Measurements from ENCODE around the gene EDNRA. TPM values are rescaled to one million over a fixed set of nuclear protein-coding genes. Genes with fewer than 3 reads are reported as not detected.

The EDNRA gene
- total RNA-seq, 1 donor from 2014 or later, result 15.4 TPM

DNA sequence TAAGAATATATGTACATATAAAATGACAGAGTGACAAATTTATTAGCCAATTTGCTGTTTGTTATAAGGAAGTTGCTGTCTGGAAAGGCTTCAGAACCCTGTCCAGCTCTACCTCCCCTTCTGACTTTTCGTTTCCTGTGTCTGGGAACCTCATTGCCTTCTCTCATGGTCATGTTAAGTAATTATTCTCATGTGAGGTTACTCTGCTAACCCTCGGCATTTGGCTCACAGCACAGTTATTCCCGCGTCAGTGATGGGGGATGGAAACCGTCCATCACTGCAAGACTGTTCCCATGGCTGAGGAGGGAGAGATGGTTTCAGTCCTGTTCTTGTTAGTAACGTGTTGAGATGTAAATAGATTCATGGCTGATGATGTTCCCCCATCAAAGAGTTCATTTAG, 11.9 kb downstream of the EDNRA start:
- intact Hi-C loops (cut with DNase I), result no loop called here
- DNase-seq (ENCODE audit: low spot score), result no peak

DNA sequence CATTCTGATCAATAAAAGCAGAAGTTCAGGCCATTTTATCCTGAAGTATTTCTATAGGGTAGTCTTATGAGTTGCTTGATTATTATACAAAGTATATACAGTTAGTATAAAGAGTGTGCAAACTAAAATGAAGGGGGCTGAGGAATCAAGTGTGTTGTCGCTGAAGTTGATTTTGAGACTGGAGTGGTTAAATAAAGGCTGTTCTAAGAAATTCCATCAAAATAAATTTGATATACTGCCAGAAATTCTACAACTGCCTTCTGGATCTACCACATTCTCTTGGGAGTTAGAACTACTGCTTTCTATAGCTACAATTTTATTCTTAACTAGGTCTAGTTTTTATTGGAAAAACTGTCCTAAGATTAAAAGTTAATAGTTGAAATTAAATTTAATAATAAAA, 12.4 kb downstream of the EDNRA start:
- no peak for DNase-seq (ENCODE audit: low spot score)
- intact Hi-C loops (cut with DNase I), result no loop called here

DNA sequence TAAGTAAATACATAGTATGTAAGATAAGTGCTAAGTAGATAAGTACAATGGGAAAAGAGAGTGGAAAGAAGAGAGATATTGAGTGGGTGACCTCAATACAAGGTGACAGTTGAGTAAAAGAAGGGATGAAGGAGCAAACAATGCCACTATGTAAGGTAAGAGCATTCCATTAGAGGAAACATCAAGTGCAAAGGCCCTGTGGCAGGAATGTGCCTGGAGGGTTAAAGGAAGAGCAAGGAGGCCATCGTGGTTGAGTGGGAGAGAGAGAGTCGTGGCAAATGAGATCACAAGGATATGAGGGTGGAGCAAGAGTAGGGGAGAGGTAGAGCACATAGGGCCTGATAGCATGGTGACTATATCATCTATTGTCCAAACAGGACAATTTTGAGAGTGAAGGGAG, 13.4 kb downstream of the EDNRA start:
- intact Hi-C loops (cut with DNase I), result no loop called here
- no peak for DNase-seq (ENCODE audit: low spot score)

DNA sequence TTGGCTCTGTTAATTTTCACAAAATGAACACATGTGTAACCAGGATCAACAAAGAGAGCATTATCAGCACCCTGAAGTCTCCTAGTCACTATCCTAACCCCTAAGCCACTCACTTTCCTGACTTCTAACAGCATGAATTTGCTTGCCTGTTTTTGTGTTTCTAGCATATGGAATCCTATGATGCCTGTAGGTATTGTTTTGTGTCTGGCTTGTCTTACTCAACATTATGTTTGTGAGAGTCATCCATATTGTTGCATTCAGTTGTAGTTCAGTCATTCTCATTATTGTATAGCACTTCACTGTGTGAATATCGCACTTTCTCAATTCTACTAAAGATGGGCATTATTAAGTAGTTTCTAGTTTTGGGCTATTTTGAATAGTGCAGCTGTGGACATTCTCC, 15.6 kb downstream of the EDNRA start:
- no peak for DNase-seq (ENCODE audit: low spot score)
- intact Hi-C loops (cut with DNase I), result no loop called here

DNA sequence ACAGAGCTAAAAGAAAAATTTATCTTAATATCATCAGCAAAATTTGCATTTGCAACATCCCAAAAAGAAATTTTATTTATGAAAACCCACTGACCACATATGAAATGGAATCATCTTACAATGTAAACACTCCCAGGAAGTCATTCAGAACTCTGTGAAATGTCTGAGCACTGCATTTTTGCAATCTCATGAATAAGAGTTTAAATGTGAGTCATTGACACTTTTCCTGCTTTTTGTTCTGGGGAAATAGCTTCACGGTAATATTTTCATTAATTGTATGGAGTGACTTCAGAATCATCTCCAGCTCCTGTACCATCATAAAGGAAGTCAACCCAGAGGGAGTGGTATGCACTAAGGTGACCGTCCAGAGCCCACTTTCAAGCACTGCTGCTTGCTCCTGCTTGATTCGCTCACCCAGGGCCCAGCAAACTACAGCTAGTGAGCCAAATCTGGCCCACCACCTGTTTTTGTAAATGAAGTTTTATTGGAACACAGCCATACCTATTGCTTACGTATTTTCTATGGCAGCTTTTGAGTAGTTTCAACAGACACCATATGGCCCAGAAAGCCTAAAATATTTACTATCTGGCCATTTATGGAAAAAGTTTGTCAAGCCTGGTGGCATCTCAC, 17.2 kb downstream of the EDNRA start:
- intact Hi-C loops (cut with DNase I), result no loop called here
- no peak for DNase-seq (ENCODE audit: low spot score)

DNA sequence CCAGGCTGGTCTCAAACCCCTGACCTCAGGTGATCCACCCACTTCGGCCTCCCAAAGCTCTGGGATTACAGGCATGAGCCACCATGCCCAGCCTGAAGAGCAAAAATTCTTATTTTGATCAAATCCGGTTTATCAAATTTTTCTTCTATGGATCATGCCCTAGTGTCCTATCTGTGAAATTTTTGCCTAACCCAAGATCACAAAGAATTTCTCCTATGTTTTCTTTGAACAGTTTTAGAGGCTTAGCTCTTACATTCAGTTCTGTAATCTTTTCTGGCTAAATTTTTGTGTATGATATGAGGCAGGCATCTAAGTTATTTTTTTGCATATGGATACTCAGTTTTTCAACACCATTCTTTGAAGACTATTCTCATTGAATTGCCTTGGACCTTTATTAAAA, 27.4 kb downstream of the EDNRA start:
- intact Hi-C loops (cut with DNase I), result no loop called here
- no peak for DNase-seq (ENCODE audit: low spot score)

DNA sequence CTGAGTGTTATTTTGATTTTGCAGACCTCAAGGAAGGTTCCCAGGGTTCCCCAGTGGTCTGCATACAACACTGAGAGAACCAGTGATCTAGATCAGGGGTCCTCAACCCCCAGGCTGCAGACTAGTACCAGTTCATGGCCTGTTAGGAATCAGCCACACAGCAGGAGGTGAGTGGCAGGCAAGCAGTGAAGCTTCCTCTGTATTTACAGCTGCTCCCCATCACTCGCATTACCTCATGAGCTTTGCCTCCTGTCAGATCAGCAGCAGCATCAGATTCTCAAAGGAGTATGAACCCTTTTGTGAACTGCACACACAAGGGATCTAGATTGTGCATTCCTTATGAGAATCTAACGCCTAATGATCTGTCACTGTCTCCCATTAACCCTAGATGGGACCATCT, 28.5 kb downstream of the EDNRA start:
- no peak for DNase-seq (ENCODE audit: low spot score)

DNA sequence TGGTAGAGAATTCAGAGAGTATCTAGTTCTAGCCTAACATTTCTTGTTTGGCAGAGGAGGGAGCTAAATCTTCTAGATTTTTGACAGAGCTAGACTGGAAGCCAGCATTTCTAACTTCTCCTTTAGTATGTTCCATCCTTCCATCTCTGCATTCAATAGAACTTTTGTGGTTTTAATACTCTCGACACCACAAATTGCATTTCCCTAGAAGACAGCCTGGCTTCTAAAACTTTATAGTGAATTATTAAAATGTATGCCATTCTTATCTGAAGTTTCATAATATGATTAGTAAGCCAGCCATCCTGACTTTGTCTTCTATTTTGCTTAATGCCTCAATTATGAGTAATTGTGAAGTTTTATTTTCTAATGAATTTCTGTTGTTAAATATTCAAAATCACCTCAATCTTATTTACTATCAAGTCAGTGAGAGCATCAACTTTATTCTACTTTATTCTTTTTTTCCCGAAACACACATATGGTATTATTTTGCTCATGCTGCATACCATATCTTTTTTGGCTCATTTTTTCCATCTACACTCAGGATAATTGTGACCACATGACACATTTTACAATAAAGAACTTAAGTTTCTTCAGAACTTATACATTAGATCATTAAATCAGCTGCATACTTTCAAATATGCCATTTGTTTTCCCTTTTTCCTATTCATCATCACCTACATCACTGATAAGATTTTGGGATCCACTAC, 30.2 kb downstream of the EDNRA start:
- no peak for DNase-seq (ENCODE audit: low spot score)
- intact Hi-C loops (cut with DNase I), result no loop called here

More for the DNA sequence above, 28.5 kb downstream of the EDNRA start:
- intact Hi-C loops (cut with DNase I), result no loop called here

DNA sequence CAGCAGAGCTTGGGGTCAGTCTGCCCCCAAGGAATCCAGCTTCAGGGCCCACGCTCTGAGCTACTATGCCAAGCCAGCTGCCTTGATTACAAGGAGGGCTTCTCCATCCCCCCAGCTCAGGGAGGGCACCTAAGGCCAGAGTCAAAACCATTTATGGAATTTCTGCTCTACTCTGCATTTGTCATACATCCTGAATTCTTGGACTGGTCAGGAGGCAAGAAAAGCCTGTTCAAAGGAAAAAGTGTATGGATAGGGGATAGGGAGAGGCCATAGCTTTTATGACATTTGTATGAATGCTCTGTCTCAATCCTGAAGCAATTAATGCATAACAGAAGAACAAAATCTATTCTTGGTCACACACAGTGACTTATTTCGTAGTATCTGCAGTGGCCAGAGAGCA, 32.2 kb downstream of the EDNRA start:
- DNase-seq (ENCODE audit: low spot score), result no peak
- intact Hi-C loops (cut with DNase I), result no loop called here

DNA sequence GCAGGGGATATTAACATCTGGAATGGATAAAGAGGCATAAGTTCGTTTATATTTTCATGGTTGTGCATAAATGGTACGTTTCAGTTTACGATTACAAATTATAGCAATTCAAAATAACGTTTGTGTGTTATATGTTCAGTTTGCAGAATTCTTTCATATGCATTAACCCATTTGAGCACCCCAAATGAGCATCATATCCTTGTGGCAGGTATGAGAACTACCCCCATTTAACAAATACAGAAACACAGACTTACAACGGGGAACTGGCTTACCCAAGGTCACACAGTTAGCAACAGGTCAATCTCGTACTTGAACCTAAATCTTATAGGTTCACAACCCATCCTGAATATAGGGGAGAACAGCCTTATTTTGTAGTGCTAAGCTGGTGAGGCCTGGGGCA, 33.1 kb downstream of the EDNRA start:
- DNase-seq (ENCODE audit: low spot score), result no peak
- intact Hi-C loops (cut with DNase I), result no loop called here

DNA sequence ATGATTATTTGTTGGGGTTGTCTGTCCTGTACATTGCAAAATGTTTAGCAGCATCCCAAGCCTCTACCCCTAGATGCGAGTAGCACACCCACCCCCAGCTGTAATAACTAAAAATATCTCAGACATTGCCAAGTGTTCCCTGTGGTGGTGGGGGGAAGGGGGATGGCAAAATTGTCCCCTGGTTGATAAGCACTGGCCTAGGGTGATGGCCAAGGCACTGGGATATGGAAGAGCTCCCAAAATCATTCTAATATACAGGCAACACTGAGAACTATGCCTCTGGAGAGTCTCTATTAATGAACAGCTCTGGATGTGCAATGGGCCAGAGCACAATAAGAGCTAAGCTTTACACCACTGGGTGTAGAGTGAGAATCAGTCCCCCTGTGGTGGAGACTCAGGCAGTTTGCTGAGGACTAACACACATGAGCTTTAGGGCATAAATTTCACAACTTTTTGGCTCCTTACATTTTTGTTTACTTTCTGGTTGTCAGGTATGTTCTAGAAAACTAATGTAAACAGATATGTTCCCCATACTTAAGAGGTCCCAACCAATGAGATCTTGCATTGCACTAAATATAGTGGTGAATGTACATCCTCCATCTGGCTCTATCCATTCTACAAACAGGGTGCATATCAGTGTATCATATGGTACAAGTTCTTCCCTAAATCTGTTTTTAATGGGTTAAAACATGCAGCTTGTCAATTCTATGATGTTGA, 34.5 kb downstream of the EDNRA start:
- DNase-seq (ENCODE audit: low spot score), result no peak
- intact Hi-C loops (cut with DNase I), result loop anchor here (5.0 kb wide), 2 partner anchors 33 to 358 kb away; partner anchors contain the start of gene EDNRA

DNA sequence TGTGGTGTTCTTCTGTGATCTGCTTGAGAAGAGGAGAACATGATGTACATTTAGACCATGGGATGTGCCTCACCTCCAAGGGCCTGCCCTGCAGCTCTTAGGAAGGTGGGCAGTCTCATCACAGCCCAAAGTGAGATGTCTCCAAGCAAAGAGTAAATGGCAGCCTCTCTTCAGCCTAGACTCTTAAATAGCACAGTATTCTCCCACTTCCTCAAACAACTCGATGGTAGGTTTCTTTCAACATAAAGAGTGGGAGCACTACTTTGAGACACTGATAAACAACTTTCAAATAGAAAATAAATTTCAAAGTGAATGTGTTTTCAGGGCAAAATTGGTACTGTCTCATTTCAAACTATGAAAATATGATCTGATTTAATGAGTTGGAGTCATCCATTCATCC, 35.2 kb downstream of the EDNRA start:
- no peak for DNase-seq (ENCODE audit: low spot score)
- intact Hi-C loops (cut with DNase I), result loop anchor here (5.0 kb wide), 2 partner anchors 34 to 359 kb away; partner anchors contain the start of gene EDNRA

DNA sequence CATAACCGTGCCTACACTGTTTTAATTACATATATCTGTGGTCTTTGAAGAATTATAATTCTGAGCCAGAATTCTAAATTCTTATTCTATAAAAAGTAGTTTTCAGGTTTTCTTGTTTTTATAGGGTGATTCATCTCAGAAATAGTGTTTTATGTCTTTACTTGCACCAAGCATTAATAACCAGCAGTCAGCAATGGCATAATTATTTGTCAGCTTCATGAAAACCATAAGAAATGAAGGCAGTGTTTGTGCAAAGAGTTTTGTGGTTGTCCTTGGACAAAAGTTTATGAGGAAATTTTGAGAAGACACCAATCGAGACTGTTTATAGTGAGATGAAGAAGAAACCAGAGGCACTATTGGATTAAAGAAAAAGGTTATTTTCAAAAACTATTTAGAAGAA, 37.2 kb downstream of the EDNRA start:
- intact Hi-C loops (cut with DNase I), result loop anchor here (5.0 kb wide), 2 partner anchors 36 to 361 kb away; partner anchors contain the start of gene EDNRA
- DNase-seq (ENCODE audit: low spot score), result no peak

DNA sequence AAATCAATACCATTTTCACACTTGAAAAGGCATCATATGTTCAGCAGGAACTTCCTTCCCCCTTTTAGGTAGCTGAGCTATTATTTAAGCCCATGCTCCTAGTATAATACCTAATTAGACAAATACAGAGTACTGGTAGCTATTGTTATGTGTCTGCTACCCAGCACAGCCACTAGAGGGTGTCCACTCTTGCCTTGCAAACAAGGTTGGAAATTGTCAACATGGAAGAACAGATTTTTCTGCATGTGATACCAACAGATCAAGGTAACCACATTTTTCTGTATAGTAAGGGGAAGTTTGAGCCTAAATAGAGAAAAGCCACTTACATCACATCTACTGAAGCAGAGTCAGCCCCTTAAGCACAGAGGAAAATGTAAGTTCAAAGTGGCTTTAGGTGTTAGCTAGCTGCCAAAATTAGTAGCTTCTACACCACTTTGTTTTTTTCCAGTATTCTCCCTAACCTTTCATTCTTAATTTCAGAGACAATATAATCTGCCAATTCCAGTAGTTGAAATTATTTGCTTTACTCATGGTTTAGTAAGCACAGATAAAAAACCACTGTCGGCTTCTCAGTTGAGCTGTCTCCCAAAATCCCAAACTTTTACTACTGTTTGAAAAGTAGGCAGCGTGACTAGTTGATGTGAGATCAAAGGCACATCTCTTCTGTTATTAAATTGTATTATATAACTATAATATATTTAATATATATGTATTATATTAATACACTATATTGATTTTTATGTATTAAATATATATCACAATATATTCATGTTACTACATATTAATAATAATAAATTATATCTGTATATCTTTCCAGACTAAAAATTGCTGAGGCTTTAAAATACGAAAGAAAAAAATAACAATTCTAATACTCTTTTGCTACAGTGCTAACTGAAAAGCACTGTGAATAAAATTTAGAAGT, 38.2 kb downstream of the EDNRA start:
- DNase-seq (ENCODE audit: low spot score), result no peak
- intact Hi-C loops (cut with DNase I), result loop anchor here (5.0 kb wide), 2 partner anchors 37 to 362 kb away; partner anchors contain the start of gene EDNRA

DNA sequence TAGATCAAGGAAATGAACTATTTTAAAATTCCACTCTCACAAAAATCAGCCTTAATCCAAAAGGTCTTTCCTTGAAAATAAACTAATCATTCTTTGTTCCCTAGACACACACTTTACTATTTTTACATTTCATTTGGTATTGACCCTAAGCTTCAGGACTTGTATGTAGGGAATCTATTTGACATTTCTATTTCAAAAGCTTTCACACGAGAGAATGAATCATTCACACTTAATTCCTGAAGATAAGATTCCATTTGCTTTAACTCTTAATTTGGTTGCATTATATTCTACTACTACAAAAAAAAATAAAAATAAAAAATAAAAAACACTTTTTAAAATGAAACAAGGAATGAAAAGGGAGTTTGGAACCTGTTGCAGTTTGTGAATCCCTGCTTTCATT, 43.7 kb downstream of the EDNRA start:
- intact Hi-C loops (cut with DNase I), result no loop called here

DNA sequence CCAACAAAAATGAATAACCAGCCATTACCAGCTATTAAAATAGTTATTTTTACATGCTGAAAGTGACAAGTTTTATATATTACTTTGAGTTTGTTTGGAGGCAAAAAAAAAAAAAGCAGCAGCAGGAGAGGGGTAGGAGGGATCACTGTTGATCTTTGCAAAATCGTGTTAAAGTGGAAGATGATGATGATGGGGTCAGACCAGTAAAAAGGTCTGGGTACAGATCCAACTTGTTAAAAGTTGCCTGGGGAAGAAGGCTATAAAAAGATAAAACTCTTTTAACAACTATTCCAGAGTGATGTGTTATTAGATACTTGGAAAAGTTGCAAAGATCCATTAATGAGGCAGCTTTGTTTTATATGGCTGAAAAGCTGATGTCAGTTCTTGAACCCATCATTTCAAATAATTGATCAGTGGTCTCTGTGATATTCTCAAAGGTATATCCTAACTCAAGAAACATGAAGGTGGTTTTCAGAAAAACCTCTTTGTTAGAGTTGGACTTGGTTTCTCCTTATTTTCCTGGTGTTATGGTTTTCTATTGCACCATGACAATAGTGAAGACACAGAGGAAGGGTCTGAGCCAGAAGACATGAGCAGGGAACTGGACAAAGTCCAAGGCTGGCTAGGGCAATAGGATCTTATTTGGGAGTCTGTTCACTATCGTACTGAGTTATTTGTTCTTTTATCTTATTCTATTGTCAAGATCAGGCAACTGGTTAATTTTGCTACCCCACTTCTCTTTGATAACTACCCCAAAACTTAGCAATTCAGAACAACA, 44.8 kb downstream of the EDNRA start:
- intact Hi-C loops (cut with DNase I), result no loop called here
- no peak for DNase-seq (ENCODE audit: low spot score)

More for the DNA sequence above, 43.7 kb downstream of the EDNRA start:
- DNase-seq (ENCODE audit: low spot score), result no peak

DNA sequence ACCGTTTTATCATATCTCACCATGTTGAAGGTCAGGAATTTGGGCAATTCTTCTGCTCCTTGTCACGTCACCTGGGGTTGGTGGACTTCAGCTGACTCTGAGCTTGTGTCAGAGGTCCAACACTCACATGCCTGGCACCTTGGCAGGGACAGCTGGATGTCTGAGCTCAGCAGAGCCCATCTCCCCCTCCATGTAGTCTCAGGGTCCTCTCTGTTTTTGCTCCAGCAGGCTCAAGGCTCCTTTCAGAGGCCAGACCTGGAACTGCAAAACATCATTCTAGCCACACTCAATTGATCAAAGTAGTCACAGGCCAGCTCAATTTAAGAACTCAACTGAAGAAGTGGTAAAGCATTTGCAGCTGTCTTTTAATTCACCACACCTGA, 45.4 kb downstream of the EDNRA start:
- DNase-seq (ENCODE audit: low spot score), result no peak
- intact Hi-C loops (cut with DNase I), result no loop called here

DNA sequence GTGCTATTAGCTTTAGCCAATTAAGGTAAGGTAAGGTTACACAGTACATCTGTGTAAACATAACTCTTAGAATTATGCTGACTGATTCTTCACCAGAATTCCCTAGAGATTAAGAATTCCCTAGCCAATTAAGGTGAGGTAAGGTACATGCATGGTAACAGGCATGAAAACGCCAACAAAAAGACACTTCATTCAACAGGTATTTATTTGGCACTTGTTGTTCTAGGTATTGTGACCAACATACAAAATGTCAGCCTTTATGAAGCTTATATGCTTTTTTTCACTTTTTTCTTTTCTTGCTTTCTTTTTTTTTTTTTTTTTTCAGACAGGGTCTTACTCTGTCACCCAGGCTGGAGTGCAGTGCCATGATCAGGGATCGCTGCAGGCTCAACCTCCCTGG, 47.2 kb downstream of the EDNRA start:
- intact Hi-C loops (cut with DNase I), result no loop called here
- no peak for DNase-seq (ENCODE audit: low spot score)

DNA sequence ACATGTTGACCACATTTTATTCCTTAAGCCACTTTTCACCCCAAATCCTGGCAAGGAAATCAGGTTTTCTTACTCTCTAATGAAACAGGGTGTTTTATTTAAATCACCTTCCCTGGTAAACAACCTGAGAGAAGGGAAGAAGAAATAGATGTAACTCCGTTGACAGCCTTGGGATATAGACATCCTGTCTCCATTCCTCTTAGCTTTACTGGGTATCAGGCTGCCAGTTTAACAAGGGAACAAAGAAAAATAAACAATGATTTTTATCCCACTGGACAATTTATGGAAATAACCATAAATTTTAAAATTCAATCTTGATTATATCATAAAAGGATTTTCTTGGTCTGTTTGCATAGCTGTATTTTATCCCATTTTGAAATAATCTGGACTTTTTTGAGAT, 49.2 kb downstream of the EDNRA start:
- no peak for DNase-seq (ENCODE audit: low spot score)
- intact Hi-C loops (cut with DNase I), result no loop called here

All from cardiac septum (tissue), 1 donor.